Heart right ventricle (tissue), 16 donors: ENCODE results near the gene PLLP. TPM values are rescaled to one million over a fixed set of nuclear protein-coding genes. Genes with fewer than 3 reads are reported as not detected.

Experiments
- ATAC-seq, 8 donors: fragments of 200-7000 bp; cut with Tn5 transposase; one replicate each; pipeline ENCODE4 v1.9.1; 2020; ENCODE audit warnings: mild to moderate bottlenecking in 8 of 8, moderate library complexity in 8 of 8, moderate number of reproducible peaks in 1 of 8
- DNase-seq, 2 donors: peaks; one replicate each; pipeline ENCODE4 v3.0.0-alpha.2; 2020
- H3K27ac ChIP-seq, 10 donors: fragments of 200-600 bp; sonication (generic) in 2 of 10; one replicate each; pipeline versions ENCODE4 v1.5.0 to v1.8.0; 2020 to 2022; ENCODE audit warnings: mild to moderate bottlenecking in 3 of 10
- H3K27me3 ChIP-seq, 7 donors: fragments of 200-600 bp; one replicate each; pipeline ENCODE4 v1.8.0; 2021 to 2022; ENCODE audit warnings: mild to moderate bottlenecking in 2 of 7
- H3K36me3 ChIP-seq, 9 donors: fragments of 200-600 bp; sonication (generic) in 1 of 9; one replicate each; pipeline versions ENCODE4 v1.5.0 to v1.8.0; 2020 to 2022; ENCODE audit warnings: mild to moderate bottlenecking in 2 of 9
- H3K4me1 ChIP-seq, 9 donors: fragments of 200-600 bp; sonication (generic) in 1 of 9; one replicate each; pipeline versions ENCODE4 v1.5.0 to v1.8.0; 2020 to 2022; ENCODE audit warnings: mild to moderate bottlenecking in 4 of 9
- H3K4me3 ChIP-seq, 10 donors: fragments of 200-600 bp; sonication (generic) in 2 of 10; one replicate each; pipeline versions ENCODE4 v1.5.0 to v1.8.0; 2020 to 2022; ENCODE audit warnings: mild to moderate bottlenecking in 7 of 10, moderate library complexity in 2 of 10
- H3K9me3 ChIP-seq, 11 donors: fragments of 200-600 bp in 10 of 11; sonication (generic) in 2 of 11; one replicate each; pipeline versions ENCODE4 v1.5.0 to v1.8.0; 2013 to 2022; ENCODE audit warnings: mild to moderate bottlenecking in 2 of 11, control low read depth in 1 of 11, moderate library complexity in 1 of 11
- WGBS, 2 donors: extraction: QIAGEN DNeasy Blood & Tissue Kit; methylation state at CpG; one replicate each; pipeline ENCODE4 v1.1.7; 2013; ENCODE audit warnings: inconsistent platforms in 1 of 2; 5-methylcytosine and 5-hydroxymethylcytosine counted together
- intact Hi-C, 10 donors: fragments of 100-400 bp; cut with DNase I; formaldehyde crosslinking; loops; one replicate each; pipeline versions ENCODE4 v1.11.1 to v1.14.2; 2022
- polyA plus RNA-seq, 2 donors: library from polyadenylated mRNA; stranded (reverse); fragments of 200-250 nt; gene quantifications; one replicate each; pipeline ENCODE4 v1.2.3, GENCODE V29; 2013
- total RNA-seq, 10 donors: library from RNA; stranded (reverse); fragmentation: NEBNext Ultra II Directional in 3 of 10; extraction: Animal tissue kit (Norgen Biotek cat#: 25700) in 3 of 10; gene quantifications; one replicate each; pipeline versions ENCODE4 v1.2.1 to v1.2.4, GENCODE V29; 2021 to 2023
- TF ChIP-seq, protein P1 (sequence below), 9 donors: fragments of 200-600 bp; sonication (generic) in 2 of 9; IDR thresholded peaks; one replicate each; pipeline versions ENCODE4 v1.5.0 to v1.8.0; 2021 to 2022; ENCODE audit warnings: antibody characterized with exemption in 9 of 9, mild to moderate bottlenecking in 5 of 9, moderate library complexity in 1 of 9
- donor health status: Arrhythmogenic right ventricular cardiomyopathy.
- donor health status: ischemic (EF 13 %, LVEDD 7.1; RV severe dilation, severe dysfunction).
- donor health status: healthy with polysubstance abuse.
- donor health status: DM: no; HTN: yes; CAD: no.
- donor health status: DM: no; HTN: no; CAD: no.
- donor health status: ischemic (EF 25% LVEDD 6.9; RV normal size, moderate dysfunction).
- donor health status: ischemic (EF 25% LVEDD 5.7; RV mildly dilated, moderate dysfunction).
- donor health status: healthy.
- donor health status: DM: yes; HTN: yes; CAD: no.
- donor health status: Ischemic cardiomyopathy.
- donor health status: ischemic (EF 35%, LVEDD 5.7; RV mildly dilated, moderate dysfunction).
- donor health status: nonischemic (EF 11% LVEDD 7.7; RV severe dilation, severe dysfunction).
- donor health status: DM: yes; HTN: yes; CAD: no.
- donor health status: PGD.
- donor health status: ischemic (EF 29% LVEDD 5.4; RV normal size, mild dysfunction).
- donor health status: nonischemic (EF 23%, LVEDD 6.1; RV moderate dilation, normal function).

The PLLP gene
- total and polyA plus RNA-seq, 12 donors: 1.7 to 10.6 (median 2.4) TPM

DNA sequence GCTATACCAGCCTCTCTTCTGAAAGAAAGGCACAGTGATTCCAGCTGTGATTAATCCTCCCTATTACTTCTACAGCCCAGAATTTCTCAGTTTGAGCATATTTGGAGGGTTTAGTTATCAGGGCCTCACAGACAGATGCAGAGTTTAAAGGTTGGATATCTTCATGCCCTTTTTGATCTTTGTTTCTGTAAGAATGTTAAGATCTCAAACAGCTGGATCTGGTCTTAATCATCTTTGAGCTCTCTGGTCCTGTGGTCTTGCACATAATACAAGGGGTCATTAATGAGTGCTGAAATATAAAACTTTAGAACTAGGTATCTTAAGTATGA, 48.5 kb downstream of the PLLP start:
- ATAC-seq (no peak), DNase-seq (no peak)
- intact Hi-C loops: loop anchor here in 1 of 10 donors (5.0 kb wide), 1 partner anchor 39 kb away; no protein-coding TSS in a partner anchor
- H3K4me3 ChIP-seq: no peak overlapping the region
- TF ChIP-seq, protein P1, sequence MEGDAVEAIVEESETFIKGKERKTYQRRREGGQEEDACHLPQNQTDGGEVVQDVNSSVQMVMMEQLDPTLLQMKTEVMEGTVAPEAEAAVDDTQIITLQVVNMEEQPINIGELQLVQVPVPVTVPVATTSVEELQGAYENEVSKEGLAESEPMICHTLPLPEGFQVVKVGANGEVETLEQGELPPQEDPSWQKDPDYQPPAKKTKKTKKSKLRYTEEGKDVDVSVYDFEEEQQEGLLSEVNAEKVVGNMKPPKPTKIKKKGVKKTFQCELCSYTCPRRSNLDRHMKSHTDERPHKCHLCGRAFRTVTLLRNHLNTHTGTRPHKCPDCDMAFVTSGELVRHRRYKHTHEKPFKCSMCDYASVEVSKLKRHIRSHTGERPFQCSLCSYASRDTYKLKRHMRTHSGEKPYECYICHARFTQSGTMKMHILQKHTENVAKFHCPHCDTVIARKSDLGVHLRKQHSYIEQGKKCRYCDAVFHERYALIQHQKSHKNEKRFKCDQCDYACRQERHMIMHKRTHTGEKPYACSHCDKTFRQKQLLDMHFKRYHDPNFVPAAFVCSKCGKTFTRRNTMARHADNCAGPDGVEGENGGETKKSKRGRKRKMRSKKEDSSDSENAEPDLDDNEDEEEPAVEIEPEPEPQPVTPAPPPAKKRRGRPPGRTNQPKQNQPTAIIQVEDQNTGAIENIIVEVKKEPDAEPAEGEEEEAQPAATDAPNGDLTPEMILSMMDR (IDR thresholded peaks at IDR 0.05): no peak
- H3K4me1 ChIP-seq: peaks cover 0 to 21% (median 7%) of the 10 kb centered on the region in 9 donors
- no peak overlapping the region for H3K27ac ChIP-seq
- H3K9me3 ChIP-seq: no peaks in the 10 kb centered on the region
- H3K36me3 ChIP-seq: peaks cover 0 to 97% (median 37%) of the 10 kb centered on the region in 9 donors
- no peaks in the 10 kb centered on the region for H3K27me3 ChIP-seq

DNA sequence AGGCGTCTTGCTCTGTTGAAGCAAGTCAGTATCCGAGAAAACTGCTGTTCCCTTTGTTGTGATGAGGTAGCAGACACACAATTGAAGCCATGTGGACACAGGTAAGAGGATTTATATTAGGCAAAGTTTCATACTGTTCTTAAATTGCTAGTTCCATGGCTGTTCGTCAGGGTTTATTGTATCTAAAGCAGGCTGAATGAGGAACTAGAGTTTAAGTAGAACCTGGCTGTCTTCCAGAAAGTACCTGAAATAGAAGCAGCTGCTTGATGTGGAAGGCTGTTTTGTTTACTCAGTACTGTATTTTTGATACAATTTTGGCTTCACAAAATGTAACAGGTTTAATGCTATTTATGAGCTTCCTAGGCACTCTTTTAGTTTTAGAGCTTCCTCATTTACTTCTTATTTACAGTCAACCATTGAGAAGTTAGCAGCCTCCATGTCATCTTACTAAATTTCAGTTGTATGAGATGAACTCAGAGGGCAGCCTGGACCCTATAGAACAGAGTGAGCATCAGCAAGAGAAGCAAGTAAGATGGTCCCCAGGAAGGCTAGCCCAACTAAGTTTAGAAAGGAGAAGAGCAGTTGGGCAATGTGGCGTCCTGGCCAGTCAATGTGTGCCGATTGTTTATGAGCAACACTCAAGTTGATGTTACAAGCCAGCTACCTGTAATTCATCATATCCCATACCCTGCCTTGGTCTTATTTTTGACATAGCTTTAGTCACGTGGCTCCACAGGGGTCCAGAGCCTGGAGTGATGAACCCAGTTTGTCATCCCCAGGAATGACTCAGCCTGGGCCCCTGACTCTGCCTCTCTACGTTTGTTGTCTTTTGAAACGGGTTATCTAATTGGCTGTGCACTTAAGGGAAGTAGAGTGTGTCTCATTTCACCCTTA, 49.1 kb downstream of the PLLP start:
- intact Hi-C loops: loop anchor here in 1 of 10 donors (5.0 kb wide), 1 partner anchor 38 kb away; no protein-coding TSS in a partner anchor
- ATAC-seq: peak in 4 of 8 donors; percentile 26 to 56 (median 37)

GRCh38 chr16:57234707-57235092, 49.8 kb downstream of the PLLP start:
- intact Hi-C loops: loop anchor here in 1 of 10 donors (5.0 kb wide), 1 partner anchor 37 kb away; no protein-coding TSS in a partner anchor
- TF ChIP-seq, protein P1 (IDR thresholded peaks at IDR 0.05): no peak
- Histone ChIP-seq H3K4me3 (no peak overlapping the region), H3K27ac (peak overlapping the region in 8 of 10 donors; percentile 21 to 79 (median 66)), H3K36me3 (peaks cover 0 to 100% (median 46%) of the 10 kb centered on the region in 9 donors), H3K4me1 (peaks cover 0 to 21% (median 7%) of the 10 kb centered on the region in 9 donors), H3K9me3 (no peaks in the 10 kb centered on the region), H3K27me3 (no peaks in the 10 kb centered on the region)
- no peak for ATAC-seq
- DNase-seq: no peak

More for the DNA sequence above, 49.1 kb downstream of the PLLP start:
- TF ChIP-seq, protein P1 (IDR thresholded peaks at IDR 0.05): no peak
- H3K27me3 ChIP-seq: no peaks in the 10 kb centered on the region
- H3K27ac ChIP-seq: peak overlapping the region in 2 of 10 donors; percentile 69 to 79
- peaks cover 0 to 21% (median 7%) of the 10 kb centered on the region in 9 donors for H3K4me1 ChIP-seq
- no peak overlapping the region for H3K4me3 ChIP-seq
- WGBS, 2 donors: 69 to 76% methylated on average over 8 of the region's 8 CpGs
- peaks cover 0 to 100% (median 43%) of the 10 kb centered on the region in 9 donors for H3K36me3 ChIP-seq
- H3K9me3 ChIP-seq: no peaks in the 10 kb centered on the region
- no peak for DNase-seq

DNA sequence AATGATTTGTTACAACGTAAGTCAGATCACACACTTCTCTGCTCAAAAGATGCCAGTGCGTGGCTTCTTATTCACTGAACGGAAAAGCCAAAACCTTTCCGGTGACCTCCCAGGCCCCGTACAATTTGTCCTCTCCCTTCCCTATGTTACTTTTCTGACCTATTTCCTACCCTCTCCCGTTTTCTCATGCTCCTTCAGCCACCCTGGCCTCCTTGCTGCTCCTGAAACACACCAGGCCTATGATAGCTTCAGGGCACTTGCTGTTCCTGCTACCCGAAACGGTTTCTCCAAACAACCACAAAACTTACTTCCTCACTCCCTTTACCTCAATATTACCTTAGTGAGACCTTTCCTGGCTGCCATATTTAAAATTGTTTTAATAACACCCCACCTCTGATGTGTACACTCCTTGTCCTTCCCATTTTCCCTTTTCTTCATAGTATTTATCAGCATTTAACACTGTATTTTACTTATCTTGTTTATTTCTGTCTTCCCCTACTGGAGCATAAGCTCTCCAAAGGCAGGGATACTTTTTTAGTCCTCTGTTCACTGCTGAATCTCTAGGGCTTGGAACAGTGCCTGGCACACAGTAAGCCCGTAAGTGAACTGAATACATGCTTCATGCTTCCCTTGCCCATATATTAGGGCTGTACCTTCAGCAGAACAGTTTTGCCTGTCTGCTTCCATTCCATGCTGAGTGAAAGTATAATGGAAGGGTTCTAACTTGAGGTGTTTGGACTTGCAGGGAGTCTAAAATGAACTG, 50.3 kb downstream of the PLLP start:
- peaks cover 0 to 21% (median 7%) of the 10 kb centered on the region in 9 donors for H3K4me1 ChIP-seq
- H3K36me3 ChIP-seq: peaks cover 0 to 100% (median 43%) of the 10 kb centered on the region in 9 donors
- DNase-seq (no peak), ATAC-seq (peak; percentile 33 to 93 (median 82))
- H3K4me3 ChIP-seq: no peak overlapping the region
- TF ChIP-seq, protein P1 (IDR thresholded peaks at IDR 0.05): no peak
- intact Hi-C loops: no loop called here
- H3K9me3 ChIP-seq: no peaks in the 10 kb centered on the region
- H3K27me3 ChIP-seq: no peaks in the 10 kb centered on the region
- WGBS, 2 donors: 67 to 74% methylated on average over 9 of the region's 9 CpGs
- H3K27ac ChIP-seq: peak overlapping the region in 9 of 10 donors; percentile 21 to 79 (median 69)
